ENCODE data around the gene POLD4. TPM values are rescaled to one million over a fixed set of nuclear protein-coding genes. Genes with fewer than 3 reads are reported as not detected.
A peak's percentile ranks its signal among the peaks of the same experiment; 100 is the strongest.

Gene POLD4
- total and polyA plus RNA-seq, 2 of the 13 experiments (the other 11 are each of a cell fraction or from before 2014, with no cell fraction given): 10.5 to 27.4 TPM

GRCh38 chr11:67317205-67317887 is 36.0 kb downstream of the POLD4 start (continued):
- TF ChIP-seq HOXA9 (CRISPR knock-in tag; IDR thresholded peaks at IDR 0.05; ENCODE audit: borderline replicate concordance): no peak
- TF ChIP-seq AGO2 (optimal IDR thresholded peaks at IDR 0.05; ENCODE audit: low read depth, low read length): no peak
- TF ChIP-seq ZNF20 (CRISPR knock-in tag; IDR thresholded peaks at IDR 0.05): peak; percentile 77; the same call in 1 of the 2 replicates
- TF ChIP-seq NR0B2 (CRISPR knock-in tag; IDR thresholded peaks at IDR 0.05): peak; percentile 77
- TF ChIP-seq NR2F1 (CRISPR knock-in tag; IDR thresholded peaks at IDR 0.05): no peak
- TF ChIP-seq FOXO1 (CRISPR knock-in tag; IDR thresholded peaks at IDR 0.05): peak; percentile 17; the same call in 1 of the 2 replicates
- no peak for TF ChIP-seq GRHL1 (CRISPR knock-in tag; conservative IDR thresholded peaks at IDR 0.05)
- TF ChIP-seq TFDP2 (CRISPR knock-in tag; IDR thresholded peaks at IDR 0.05): peak; percentile 60; the same call in 1 of the 2 replicates
- TF ChIP-seq ZNF281 (CRISPR knock-in tag; IDR thresholded peaks at IDR 0.05; ENCODE audit: borderline replicate concordance): no peak; the same call in 1 of the 2 replicates
- TF ChIP-seq THAP9 (CRISPR knock-in tag; IDR thresholded peaks at IDR 0.05; ENCODE audit: borderline replicate concordance): peak; percentile 68; the same call in 1 of the 2 replicates
- peak; percentile 50; the same call in 1 of the 2 replicates for TF ChIP-seq TSC22D2 (CRISPR knock-in tag; IDR thresholded peaks at IDR 0.05; ENCODE audit: borderline replicate concordance)
- TF ChIP-seq ZBTB38 (CRISPR knock-in tag; IDR thresholded peaks at IDR 0.05): peak; percentile 73; the same call in 1 of the 2 replicates
- TF ChIP-seq ZNF83 (CRISPR knock-in tag; IDR thresholded peaks at IDR 0.05; ENCODE audit: borderline replicate concordance): 0 out of 2 replicates have a peak, but pooled peaks have one; percentile 50
- TF ChIP-seq MEIS1 (CRISPR knock-in tag; IDR thresholded peaks at IDR 0.05; ENCODE audit: borderline replicate concordance): no peak; the same call in 1 of the 2 replicates
- 0 out of 2 replicates have a peak, but pooled peaks have one; percentile 26 for TF ChIP-seq E2F5 (CRISPR knock-in tag; conservative IDR thresholded peaks at IDR 0.05)
- TF ChIP-seq ETV5 (CRISPR knock-in tag; IDR thresholded peaks at IDR 0.05; ENCODE audit: borderline replicate concordance): peak; percentile 65
- TF ChIP-seq JARID2 (CRISPR knock-in tag; IDR thresholded peaks at IDR 0.05; ENCODE audit: insufficient replicate concordance): no peak
